H9 (cell line): ENCODE measurements around the gene GAL3ST2. TPM values are rescaled to one million over a fixed set of nuclear protein-coding genes. Genes with fewer than 3 reads are reported as not detected.

Source experiments
- DNase-seq: peaks from one replicate; pipeline ENCODE4 v3.0.0-alpha.2; 2017
- H2AFZ ChIP-seq: one replicate; pipeline ENCODE4 v1.6.1; 2013; ENCODE audit warnings: mild to moderate bottlenecking, low read length, control low read depth, moderate library complexity
- H2AK5ac ChIP-seq: 2 replicates; pipeline ENCODE4 v1.6.1; 2013; ENCODE audit warnings: low read length, control low read depth, mixed read lengths; ENCODE audit not compliant: insufficient read length
- H2BK120ac ChIP-seq: one replicate; pipeline ENCODE4 v1.6.1; 2013; ENCODE audit warnings: low read depth, mild to moderate bottlenecking, low read length, control low read depth, inconsistent platforms; ENCODE audit not compliant: poor library complexity, severe bottlenecking
- H2BK12ac ChIP-seq: 2 replicates; pipeline ENCODE4 v1.6.1; 2013; ENCODE audit warnings: low read length, control low read depth, mixed read lengths, low read depth; ENCODE audit not compliant: insufficient read length
- H2BK15ac ChIP-seq: 2 replicates; pipeline ENCODE4 v1.6.1; 2013; ENCODE audit warnings: low read depth, low read length, control low read depth
- H2BK20ac ChIP-seq: one replicate; pipeline ENCODE4 v1.6.1; 2013; ENCODE audit warnings: low read depth, mild to moderate bottlenecking, low read length, control low read depth, inconsistent platforms; ENCODE audit not compliant: poor library complexity, severe bottlenecking
- H2BK5ac ChIP-seq: 2 replicates; pipeline ENCODE4 v1.6.1; 2013; ENCODE audit warnings: low read length, control low read depth, mixed read lengths; ENCODE audit not compliant: insufficient read length
- H3K14ac ChIP-seq: 2 replicates; pipeline ENCODE4 v1.6.1; 2013; ENCODE audit warnings: low read length, control low read depth; ENCODE audit not compliant: insufficient read depth
- H3K18ac ChIP-seq: 2 replicates; pipeline ENCODE4 v1.6.1; 2013; ENCODE audit warnings: low read depth, mild to moderate bottlenecking, mixed read lengths, low read length, control low read depth; ENCODE audit not compliant: insufficient read length
- H3K23ac ChIP-seq: 2 replicates; pipeline ENCODE4 v1.6.1; 2013; ENCODE audit warnings: low read length, control low read depth, mixed read lengths, low read depth; ENCODE audit not compliant: insufficient read length
- H3K23me2 ChIP-seq: 2 replicates; pipeline ENCODE4 v1.6.1; 2013; ENCODE audit warnings: low read depth, mild to moderate bottlenecking, mixed read lengths, low read length, control low read depth; ENCODE audit not compliant: insufficient read length, poor library complexity, severe bottlenecking
- H3K27ac ChIP-seq: 2 replicates; pipeline ENCODE4 v1.5.1; 2013; ENCODE audit warnings: low read length, control low read depth, mixed read lengths, low read depth; ENCODE audit not compliant: insufficient read length
- H3K27me3 ChIP-seq: 2 replicates; pipeline ENCODE4 v1.6.1; 2013; ENCODE audit warnings: low read length, control low read depth, inconsistent platforms; ENCODE audit not compliant: insufficient read depth
- H3K4ac ChIP-seq: 2 replicates; pipeline ENCODE4 v1.6.1; 2013; ENCODE audit warnings: low read depth, mild to moderate bottlenecking, control low read depth, inconsistent platforms, low read length, moderate library complexity
- H3K4me1 ChIP-seq: 2 replicates; pipeline ENCODE4 v1.6.1; 2013; ENCODE audit warnings: low read length, control low read depth, inconsistent platforms; ENCODE audit not compliant: insufficient read depth
- H3K4me2 ChIP-seq: 2 replicates; pipeline ENCODE4 v1.6.1; 2013; ENCODE audit warnings: low read length, control low read depth, mixed read lengths; ENCODE audit not compliant: insufficient read length, insufficient read depth
- H3K56ac ChIP-seq: 2 replicates; pipeline ENCODE4 v1.6.1; 2013; ENCODE audit warnings: low read depth, mild to moderate bottlenecking, mixed read lengths, low read length, control low read depth; ENCODE audit not compliant: insufficient read length
- H3K79me1 ChIP-seq: 2 replicates; pipeline ENCODE4 v1.6.1; 2013; ENCODE audit warnings: low read depth, mild to moderate bottlenecking, moderate library complexity, low read length, control low read depth, inconsistent platforms; ENCODE audit not compliant: insufficient read depth, poor library complexity, severe bottlenecking
- H3K79me2 ChIP-seq: 2 replicates; pipeline ENCODE4 v1.6.1; 2013; ENCODE audit warnings: low read length, control low read depth, inconsistent platforms; ENCODE audit not compliant: insufficient read depth
- H3K9ac ChIP-seq: 2 replicates; pipeline ENCODE4 v1.6.1; 2013; ENCODE audit warnings: low read length, control low read depth, mixed read lengths; ENCODE audit not compliant: insufficient read length; ENCODE audit errors: extremely low read depth
- H3K9me3 ChIP-seq: one replicate; pipeline ENCODE4 v1.6.1; 2013; ENCODE audit warnings: low read depth, low read length, inconsistent platforms; ENCODE audit not compliant: control insufficient read depth
- H3T11ph ChIP-seq: one replicate; pipeline ENCODE4 v1.6.1; 2013; ENCODE audit warnings: mild to moderate bottlenecking, low read length, control low read depth, inconsistent platforms
- H4K20me1 ChIP-seq: one replicate; pipeline ENCODE4 v1.6.1; 2013; ENCODE audit not compliant: control insufficient read depth, insufficient read length, insufficient read depth
- H4K5ac ChIP-seq: 2 replicates; pipeline ENCODE4 v1.6.1; 2013; ENCODE audit warnings: low read depth, mild to moderate bottlenecking, mixed read lengths, low read length, control low read depth; ENCODE audit not compliant: insufficient read length
- H4K8ac ChIP-seq: replicated peaks from 2 replicates; pipeline ENCODE4 v1.6.1; 2013; ENCODE audit warnings: low read length, control low read depth, mixed read lengths, low read depth; ENCODE audit not compliant: insufficient read length
- H4K91ac ChIP-seq: 2 replicates; pipeline ENCODE4 v1.6.1; 2013; ENCODE audit warnings: low read depth, mild to moderate bottlenecking, moderate library complexity, mixed read lengths, low read length, control low read depth; ENCODE audit not compliant: insufficient read length
- H3K27ac Mint-ChIP-seq, 3 experiments: 2 replicates in 2 of 3; 3 replicates in 1 of 3; pipeline ENCODE4 v1.8.0; 2020 to 2021; ENCODE audit warnings: mixed read lengths in 3 of 3, mild to moderate bottlenecking in 1 of 3, moderate library complexity in 1 of 3
- H3K27me3 Mint-ChIP-seq: 2 replicates; pipeline ENCODE4 v1.8.0; 2021; ENCODE audit warnings: low read depth, mild to moderate bottlenecking, moderate library complexity, mixed read lengths
- H3K36me3 Mint-ChIP-seq, 3 experiments: 2 replicates in 2 of 3; 3 replicates in 1 of 3; pipeline ENCODE4 v1.8.0; 2020 to 2021; ENCODE audit warnings: low read depth in 3 of 3, mixed read lengths in 3 of 3; ENCODE audit not compliant: insufficient read depth in 1 of 3
- H3K4me1 Mint-ChIP-seq, 2 experiments: 2 replicates each; pipeline ENCODE4 v1.8.0; 2020; ENCODE audit warnings: mixed read lengths in 2 of 2
- H3K4me3 Mint-ChIP-seq, 2 experiments: 2 replicates in 1 of 2; 3 replicates in 1 of 2; pipeline ENCODE4 v1.8.0; 2020 to 2021; ENCODE audit warnings: mild to moderate bottlenecking in 2 of 2, mixed read lengths in 2 of 2, moderate library complexity in 1 of 2
- H3K9me3 Mint-ChIP-seq, 2 experiments: 2 replicates in 1 of 2; 3 replicates in 1 of 2; pipeline ENCODE4 v1.8.0; 2020; ENCODE audit warnings: mild to moderate bottlenecking in 2 of 2, mixed read lengths in 2 of 2, moderate library complexity in 1 of 2
- CTCF ChIP-seq: fragments of 200-600 bp; sonication (generic); conservative IDR thresholded peaks from 3 replicates; pipeline ENCODE4 v1.8.0; 2021; ENCODE audit warnings: antibody characterized with exemption, mild to moderate bottlenecking
- WGBS: extraction: QIAGEN DNeasy Blood & Tissue Kit; methylation state at CpG from one replicate; pipeline ENCODE4 v1.1.7; 2013; ENCODE audit warnings: missing lambda C conversion rate, low lambda C conversion rate, mixed read lengths; ENCODE audit not compliant: insufficient read length; ENCODE audit errors: extremely low coverage; 5-methylcytosine and 5-hydroxymethylcytosine counted together
- total RNA-seq: library from RNA; stranded (reverse); gene quantifications from 2 replicates; pipeline ENCODE4 v1.2.1, GENCODE V29; 2021

The GAL3ST2 gene
- total RNA-seq, 1 experiment from 2014 or later = 0.33 TPM

GRCh38 chr2:241754042-241754441, 22.6 kb upstream of the GAL3ST2 start:
- no CpG with 5 or more reads among the region's 20 CpGs for WGBS
- H3K36me3 Mint-ChIP-seq = peaks cover 8 to 32% (median 23%) of the 10 kb centered on the region in 3 experiments; a peak in 6 of 7 replicates
- Histone ChIP-seq H2BK20ac (no peak overlapping the region), H2BK120ac (no peak overlapping the region), H4K8ac (no peak overlapping the region), H2BK12ac (no peak overlapping the region), H3K9me3 (no peaks in the 10 kb centered on the region), H3K4me1 (no peaks in the 10 kb centered on the region), H3K9ac (no peak overlapping the region), H3K4me2 (no peak overlapping the region), H3K27ac (no peak overlapping the region), H4K20me1 (no peaks in the 10 kb centered on the region), H3K79me1 (no peaks in the 10 kb centered on the region), H3K14ac (0 out of 2 replicates have a peak overlapping the region, but pooled peaks have one; percentile 22), H3K23ac (no peak overlapping the region), H3K79me2 (no peaks in the 10 kb centered on the region), H2AFZ (no peak overlapping the region), H2BK5ac (no peak overlapping the region), H3K18ac (no peak overlapping the region), H4K91ac (no peak overlapping the region), H3K4ac (no peak overlapping the region), H4K5ac (no peak overlapping the region), H3K27me3 (no peaks in the 10 kb centered on the region), H3T11ph (no peak overlapping the region), H3K56ac (no peak overlapping the region), H3K23me2 (no peaks in the 10 kb centered on the region), H2AK5ac (no peak overlapping the region), H2BK15ac (no peak overlapping the region)
- no peak overlapping the region for H3K4me3 Mint-ChIP-seq
- no peaks in the 10 kb centered on the region for H3K4me1 Mint-ChIP-seq
- H3K27ac Mint-ChIP-seq = peak overlapping the region; percentile 65 to 91 (median 75); a peak in 4 of 7 replicates
- no peak for TF ChIP-seq CTCF
- no peaks in the 10 kb centered on the region for H3K9me3 Mint-ChIP-seq
- H3K27me3 Mint-ChIP-seq = no peaks in the 10 kb centered on the region
- DNase-seq = no peak
